DND-41 (cell line): Measurements from ENCODE around the gene SIX2.
A peak's percentile ranks its signal among the peaks of the same experiment; 100 is the strongest.

ENCODE experiments used
- EZH2 ChIP-seq: IDR thresholded peaks from 3 replicates; pipeline ENCODE4 v1.6.1; 2012; ENCODE audit warnings: borderline replicate concordance, low read depth, mild to moderate bottlenecking, moderate library complexity, low read length, inconsistent platforms; ENCODE audit not compliant: severe bottlenecking
- TF ChIP-seq, protein P1 (sequence below): IDR thresholded peaks from 2 replicates; pipeline ENCODE4 v1.5.1; 2012; ENCODE audit warnings: borderline replicate concordance, low read length, moderate library complexity, mild to moderate bottlenecking; ENCODE audit not compliant: poor library complexity, severe bottlenecking; ENCODE audit errors: extremely low read depth

DNA sequence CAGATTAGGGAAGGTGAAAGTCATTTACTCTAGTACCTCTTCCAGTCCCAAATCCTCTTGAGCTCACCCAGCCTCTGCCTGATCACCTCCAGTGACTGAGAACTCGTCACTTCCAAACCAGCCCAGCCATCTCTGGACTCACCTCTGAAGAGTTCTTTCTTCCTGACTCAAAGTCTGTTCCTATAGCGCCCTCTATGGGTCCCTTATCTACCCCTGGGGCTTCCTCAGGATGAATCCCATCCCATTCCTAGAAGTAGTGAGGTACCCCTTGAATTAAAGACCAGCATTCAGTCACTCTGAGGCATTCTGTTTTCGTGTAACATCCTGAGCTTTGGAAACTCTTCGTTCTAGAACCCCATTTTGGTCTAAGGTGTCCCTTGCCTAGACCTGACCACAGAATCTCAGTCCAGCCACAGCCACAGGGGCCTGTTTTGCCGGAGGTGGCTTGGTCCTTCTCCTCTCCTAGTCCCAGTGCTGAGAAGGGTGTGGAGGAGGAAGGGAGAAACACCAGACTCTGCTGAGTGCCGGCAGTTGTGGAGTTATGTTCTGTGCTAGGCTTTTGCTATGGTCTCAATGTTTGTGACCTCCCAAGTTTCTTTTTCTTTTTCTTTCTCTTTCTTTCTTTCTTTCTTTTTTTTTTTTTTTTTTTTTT, 35.1 kb downstream of the SIX2 start:
- TF ChIP-seq EZH2: no peak
- TF ChIP-seq, protein P1, sequence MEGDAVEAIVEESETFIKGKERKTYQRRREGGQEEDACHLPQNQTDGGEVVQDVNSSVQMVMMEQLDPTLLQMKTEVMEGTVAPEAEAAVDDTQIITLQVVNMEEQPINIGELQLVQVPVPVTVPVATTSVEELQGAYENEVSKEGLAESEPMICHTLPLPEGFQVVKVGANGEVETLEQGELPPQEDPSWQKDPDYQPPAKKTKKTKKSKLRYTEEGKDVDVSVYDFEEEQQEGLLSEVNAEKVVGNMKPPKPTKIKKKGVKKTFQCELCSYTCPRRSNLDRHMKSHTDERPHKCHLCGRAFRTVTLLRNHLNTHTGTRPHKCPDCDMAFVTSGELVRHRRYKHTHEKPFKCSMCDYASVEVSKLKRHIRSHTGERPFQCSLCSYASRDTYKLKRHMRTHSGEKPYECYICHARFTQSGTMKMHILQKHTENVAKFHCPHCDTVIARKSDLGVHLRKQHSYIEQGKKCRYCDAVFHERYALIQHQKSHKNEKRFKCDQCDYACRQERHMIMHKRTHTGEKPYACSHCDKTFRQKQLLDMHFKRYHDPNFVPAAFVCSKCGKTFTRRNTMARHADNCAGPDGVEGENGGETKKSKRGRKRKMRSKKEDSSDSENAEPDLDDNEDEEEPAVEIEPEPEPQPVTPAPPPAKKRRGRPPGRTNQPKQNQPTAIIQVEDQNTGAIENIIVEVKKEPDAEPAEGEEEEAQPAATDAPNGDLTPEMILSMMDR: peak; percentile 68
